Astrocyte of the cerebellum (primary cell): ENCODE measurements around the gene KAT7.

ENCODE experiments used
- DNase-seq: peaks from one replicate; pipeline ENCODE4 v3.0.0-alpha.2; 2011; ENCODE audit warnings: low read depth
- H3K4me3 ChIP-seq: 2 replicates; pipeline ENCODE4 v1.5.1; 2011; ENCODE audit warnings: mild to moderate bottlenecking, low read depth, low read length, moderate library complexity
- in situ Hi-C: cut with HindIII; loops from 2 replicates; pipeline ENCODE4 v1.10.0; 2017; ENCODE audit warnings: low sequenced_read_pairs
- TF ChIP-seq, protein P1 (sequence below): IDR thresholded peaks from 2 replicates; pipeline ENCODE4 v1.5.1; 2012; ENCODE audit warnings: low read length, low read depth, moderate library complexity, mild to moderate bottlenecking; ENCODE audit errors: missing control alignments

KAT7 gene

DNA sequence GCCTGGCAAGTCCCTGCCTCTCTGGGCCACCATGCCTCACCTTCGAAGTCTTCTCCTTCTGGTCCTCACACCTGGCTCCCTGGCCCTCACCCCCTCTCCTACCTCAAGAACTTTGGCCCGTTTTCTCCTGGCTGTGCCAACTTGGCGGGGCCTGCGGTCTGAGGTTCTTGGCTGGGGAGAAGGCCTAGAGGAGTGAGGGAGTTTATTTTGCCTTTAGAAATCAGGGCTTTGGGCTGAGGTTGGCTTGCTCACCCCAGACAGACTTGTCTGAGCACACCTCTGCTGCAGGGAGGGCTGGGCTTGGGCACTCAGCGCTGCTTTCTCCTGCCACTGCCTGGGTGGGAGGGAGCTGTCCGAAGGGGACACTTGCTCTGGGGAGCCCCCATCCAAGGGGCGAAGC, 82.7 kb downstream of the KAT7 start:
- in situ Hi-C loops, result no loop called here
- TF ChIP-seq, protein P1, sequence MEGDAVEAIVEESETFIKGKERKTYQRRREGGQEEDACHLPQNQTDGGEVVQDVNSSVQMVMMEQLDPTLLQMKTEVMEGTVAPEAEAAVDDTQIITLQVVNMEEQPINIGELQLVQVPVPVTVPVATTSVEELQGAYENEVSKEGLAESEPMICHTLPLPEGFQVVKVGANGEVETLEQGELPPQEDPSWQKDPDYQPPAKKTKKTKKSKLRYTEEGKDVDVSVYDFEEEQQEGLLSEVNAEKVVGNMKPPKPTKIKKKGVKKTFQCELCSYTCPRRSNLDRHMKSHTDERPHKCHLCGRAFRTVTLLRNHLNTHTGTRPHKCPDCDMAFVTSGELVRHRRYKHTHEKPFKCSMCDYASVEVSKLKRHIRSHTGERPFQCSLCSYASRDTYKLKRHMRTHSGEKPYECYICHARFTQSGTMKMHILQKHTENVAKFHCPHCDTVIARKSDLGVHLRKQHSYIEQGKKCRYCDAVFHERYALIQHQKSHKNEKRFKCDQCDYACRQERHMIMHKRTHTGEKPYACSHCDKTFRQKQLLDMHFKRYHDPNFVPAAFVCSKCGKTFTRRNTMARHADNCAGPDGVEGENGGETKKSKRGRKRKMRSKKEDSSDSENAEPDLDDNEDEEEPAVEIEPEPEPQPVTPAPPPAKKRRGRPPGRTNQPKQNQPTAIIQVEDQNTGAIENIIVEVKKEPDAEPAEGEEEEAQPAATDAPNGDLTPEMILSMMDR, result no peak
- no peak overlapping the region for H3K4me3 ChIP-seq
- DNase-seq, result no peak

DNA sequence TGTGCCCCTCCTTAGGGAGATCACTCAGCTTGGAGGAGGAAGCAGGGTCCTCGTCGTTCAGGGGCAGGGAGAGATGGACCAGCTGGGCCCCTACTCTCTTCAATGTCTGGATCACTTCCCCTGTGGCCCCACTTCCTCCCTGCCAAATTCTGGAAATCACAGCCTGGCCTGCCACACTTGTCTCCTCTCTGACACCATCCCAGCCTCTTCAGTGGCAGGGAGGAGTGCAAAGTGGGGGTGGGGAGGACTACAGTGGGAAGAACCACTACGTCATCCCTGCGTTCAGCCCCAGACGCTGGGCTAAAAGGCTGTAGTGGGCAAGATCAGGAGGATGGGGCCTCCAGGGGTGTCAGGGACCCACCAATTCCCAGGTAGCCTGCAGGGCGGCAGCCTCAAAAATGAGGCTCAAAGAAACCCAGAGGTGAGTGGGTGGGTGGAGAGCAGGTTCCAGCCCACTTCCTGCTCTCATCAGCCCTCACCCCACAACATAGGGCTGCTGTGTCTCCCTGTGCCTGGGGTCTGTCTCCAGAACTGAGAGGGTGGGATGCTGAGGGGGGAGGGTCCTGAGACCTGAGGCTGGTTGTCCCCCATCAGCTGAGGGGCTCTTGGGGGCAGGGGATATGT, 84.4 kb downstream of the KAT7 start:
- DNase-seq, result no peak
- in situ Hi-C loops, result no loop called here
- H3K4me3 ChIP-seq, result no peak overlapping the region
- TF ChIP-seq, protein P1, result no peak

DNA sequence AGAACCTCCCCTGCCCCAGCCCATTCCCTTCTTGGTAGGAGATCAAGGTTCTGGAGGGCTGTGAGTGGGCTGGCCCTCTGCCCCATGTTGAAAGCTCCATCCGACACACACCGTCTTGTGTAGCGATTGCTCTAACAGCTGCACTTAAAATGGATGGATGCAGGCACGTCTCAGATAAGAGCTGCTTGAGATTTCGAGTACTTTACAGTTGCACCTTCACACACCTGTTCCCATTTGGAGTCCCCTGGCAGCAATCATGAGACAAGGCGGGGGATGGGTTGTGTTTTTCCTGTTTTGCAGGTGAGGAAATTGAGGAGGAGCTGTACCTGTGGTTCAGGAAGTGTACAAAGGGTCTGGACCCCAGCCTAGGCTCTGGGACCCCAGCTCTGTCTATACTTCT, 85.0 kb downstream of the KAT7 start:
- TF ChIP-seq, protein P1, result no peak
- DNase-seq, result no peak
- no peak overlapping the region for H3K4me3 ChIP-seq
- in situ Hi-C loops, result no loop called here

DNA sequence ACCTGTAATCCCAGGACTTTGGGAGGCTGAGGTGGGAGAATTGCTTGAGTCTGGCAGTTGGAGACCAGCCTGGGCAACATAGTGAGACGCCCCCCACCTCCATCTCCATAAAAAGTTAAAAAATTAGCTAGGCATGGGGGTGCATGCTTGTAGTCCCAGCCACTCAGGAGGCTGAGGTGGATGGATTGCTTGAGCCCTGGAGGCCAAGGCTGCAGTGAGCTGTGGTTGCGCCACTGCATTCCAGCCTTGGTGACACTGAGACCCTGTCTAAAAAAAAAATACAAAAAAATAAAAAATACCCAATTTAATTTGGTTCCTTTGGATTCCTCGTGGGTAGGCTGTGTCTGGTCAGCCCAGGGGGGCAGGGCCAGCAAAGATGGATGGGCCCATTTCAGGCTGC, 85.4 kb downstream of the KAT7 start:
- H3K4me3 ChIP-seq, result no peak overlapping the region
- DNase-seq, result no peak
- in situ Hi-C loops, result no loop called here
- TF ChIP-seq, protein P1, result no peak

DNA sequence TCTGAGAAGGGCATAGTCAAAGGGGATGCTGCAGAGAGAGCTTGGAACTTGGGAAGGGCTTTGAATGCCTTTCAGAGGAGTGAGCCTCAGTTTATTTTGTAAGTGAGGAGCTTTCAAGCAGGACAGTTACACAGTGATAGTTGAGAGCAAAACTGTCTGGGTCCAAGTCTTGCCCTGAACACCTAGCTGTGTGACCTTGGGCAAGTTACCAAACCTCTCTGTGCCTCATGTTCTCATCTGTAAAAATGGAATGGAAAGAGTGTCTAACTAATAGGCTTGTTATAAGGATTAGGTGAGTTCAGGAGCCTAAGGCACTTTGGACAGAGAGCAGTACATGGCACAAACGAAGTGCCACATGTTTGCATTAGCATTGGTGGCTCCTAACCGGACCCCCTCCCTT, 86.4 kb downstream of the KAT7 start:
- DNase-seq, result no peak
- TF ChIP-seq, protein P1, result no peak
- H3K4me3 ChIP-seq, result no peak overlapping the region
- in situ Hi-C loops, result no loop called here

DNA sequence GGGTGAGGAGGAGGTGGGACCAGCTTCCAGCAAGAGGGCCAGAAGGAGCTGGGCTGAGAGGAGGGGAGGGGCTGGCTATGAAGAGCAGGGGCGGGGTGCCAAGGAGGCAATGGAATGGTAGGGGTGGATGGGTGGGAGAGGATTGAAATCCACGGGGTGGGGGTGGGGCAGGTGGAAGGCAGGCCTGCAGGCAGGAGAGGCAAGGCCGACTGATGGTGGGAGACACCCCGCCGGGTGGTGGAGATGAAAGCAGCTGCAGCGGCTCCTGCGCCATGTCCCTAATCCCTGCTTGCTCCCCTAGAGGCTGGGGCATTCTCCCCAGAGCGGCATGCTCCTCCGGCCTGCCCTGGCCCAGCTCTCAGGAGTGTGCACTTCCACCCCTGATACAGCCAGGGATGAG, 87.2 kb downstream of the KAT7 start:
- TF ChIP-seq, protein P1, result no peak
- in situ Hi-C loops, result no loop called here
- H3K4me3 ChIP-seq, result no peak overlapping the region
- DNase-seq, result no peak
